MM.1S (cell line): Measurements from ENCODE around the gene PRKCA.

Experiments used
- DNase-seq: peaks from one replicate; pipeline ENCODE4 v3.0.0-alpha.2; 2015
- H2AFZ ChIP-seq: fragments of 300-600 bp; sonication (generic); 2 replicates; pipeline ENCODE4 v1.6.0; 2016; ENCODE audit warnings: antibody characterized with exemption, low read length
- H3F3A ChIP-seq: fragments of 300-600 bp; sonication (generic); 2 replicates; pipeline ENCODE4 v1.6.1; 2016; ENCODE audit warnings: mild to moderate bottlenecking, antibody characterized with exemption, low read length, moderate library complexity, mixed read lengths; ENCODE audit not compliant: insufficient read depth
- H3K27ac ChIP-seq: fragments of 300-600 bp; sonication (generic); 2 replicates; pipeline ENCODE4 v1.5.1; 2016; ENCODE audit warnings: mild to moderate bottlenecking, low read length
- H3K27me3 ChIP-seq: fragments of 300-600 bp; sonication (generic); replicated peaks from 2 replicates; pipeline ENCODE4 v1.6.0; 2016; ENCODE audit warnings: low read length; ENCODE audit not compliant: insufficient read depth
- H3K36me3 ChIP-seq: fragments of 300-600 bp; sonication (generic); replicated peaks from 2 replicates; pipeline ENCODE4 v1.6.1; 2016; ENCODE audit warnings: mild to moderate bottlenecking, low read length, mixed read lengths; ENCODE audit not compliant: insufficient read depth
- H3K4me1 ChIP-seq: fragments of 300-600 bp; sonication (generic); 2 replicates; pipeline ENCODE4 v1.6.1; 2016; ENCODE audit warnings: low read length, mixed read lengths
- H3K4me2 ChIP-seq: fragments of 300-600 bp; sonication (generic); 2 replicates; pipeline ENCODE4 v1.6.0; 2016; ENCODE audit warnings: low read depth, low read length
- H3K4me3 ChIP-seq: fragments of 300-600 bp; sonication (generic); 2 replicates; pipeline ENCODE4 v1.5.1; 2016; ENCODE audit warnings: low read length, mixed read lengths
- H3K79me2 ChIP-seq: fragments of 300-600 bp; sonication (generic); 2 replicates; pipeline ENCODE4 v1.6.1; 2016; ENCODE audit warnings: mixed run types, low read length, mixed read lengths
- H3K9ac ChIP-seq: fragments of 300-600 bp; sonication (generic); 2 replicates; pipeline ENCODE4 v1.6.1; 2016; ENCODE audit warnings: low read length, mixed read lengths
- H3K9me2 ChIP-seq: fragments of 300-600 bp; sonication (generic); replicated peaks from 2 replicates; pipeline ENCODE4 v1.6.1; 2016; ENCODE audit warnings: mild to moderate bottlenecking, low read length, mixed read lengths; ENCODE audit not compliant: insufficient read depth
- H3K9me3 ChIP-seq: fragments of 300-600 bp; sonication (generic); replicated peaks from 2 replicates; pipeline ENCODE4 v1.6.1; 2016; ENCODE audit warnings: mild to moderate bottlenecking, low read length, mixed read lengths; ENCODE audit not compliant: insufficient read depth
- H4K20me1 ChIP-seq: fragments of 300-600 bp; sonication (generic); 2 replicates; pipeline ENCODE4 v1.6.1; 2016; ENCODE audit warnings: mild to moderate bottlenecking, low read length, moderate library complexity, mixed read lengths; ENCODE audit not compliant: insufficient read depth
- EZH2 ChIP-seq: fragments of 300-600 bp; sonication (generic); optimal IDR thresholded peaks from 2 replicates; pipeline ENCODE3; 2017; ENCODE audit warnings: low read depth, mild to moderate bottlenecking, antibody characterized with exemption, low read length, mixed read lengths
- EZH2phosphoT487 ChIP-seq: fragments of 300-600 bp; sonication (generic); IDR thresholded peaks from 2 replicates; pipeline ENCODE4 v1.6.1; 2018; ENCODE audit warnings: antibody characterized with exemption, low read length
- TF ChIP-seq, protein P1 (sequence below): fragments of 300-600 bp; sonication (generic); IDR thresholded peaks from 2 replicates; pipeline ENCODE4 v1.5.1; 2016; ENCODE audit warnings: antibody characterized with exemption, low read length, mixed read lengths

Gene PRKCA

DNA sequence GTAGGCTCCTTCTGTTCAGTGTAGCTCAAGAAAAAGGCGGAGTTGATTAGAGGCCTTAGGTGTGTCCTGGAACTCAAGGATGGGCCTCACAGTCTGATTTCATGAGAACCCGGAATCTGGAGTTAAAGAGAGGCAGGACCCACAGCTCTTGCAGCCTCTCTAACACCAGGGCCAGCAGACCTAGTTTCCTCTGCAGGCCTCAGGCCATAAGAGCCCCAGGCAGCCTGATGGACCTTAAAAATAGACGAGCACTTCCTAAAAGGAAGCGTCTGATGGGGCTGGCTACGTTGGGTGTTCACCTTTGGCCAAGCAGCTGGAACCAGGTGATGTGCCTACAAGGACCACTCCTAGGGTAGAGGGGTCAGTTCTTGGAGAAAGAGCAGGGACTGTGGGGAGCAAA is 540.1 kb downstream of the PRKCA start:
- Histone ChIP-seq H4K20me1 (no peaks in the 10 kb centered on the region), H3K4me3 (no peak overlapping the region), H3K9ac (no peak overlapping the region), H3K9me2 (no peaks in the 10 kb centered on the region), H3K79me2 (no peaks in the 10 kb centered on the region), H3K27ac (no peak overlapping the region), H3K36me3 (no peaks in the 10 kb centered on the region), H3K4me2 (no peak overlapping the region), H3F3A (no peaks in the 10 kb centered on the region), H2AFZ (no peak overlapping the region), H3K27me3 (no peaks in the 10 kb centered on the region), H3K9me3 (no peaks in the 10 kb centered on the region), H3K4me1 (no peaks in the 10 kb centered on the region)
- DNase-seq = no peak
- TF ChIP-seq EZH2 = no peak
- no peak for TF ChIP-seq EZH2phosphoT487
- TF ChIP-seq, protein P1, sequence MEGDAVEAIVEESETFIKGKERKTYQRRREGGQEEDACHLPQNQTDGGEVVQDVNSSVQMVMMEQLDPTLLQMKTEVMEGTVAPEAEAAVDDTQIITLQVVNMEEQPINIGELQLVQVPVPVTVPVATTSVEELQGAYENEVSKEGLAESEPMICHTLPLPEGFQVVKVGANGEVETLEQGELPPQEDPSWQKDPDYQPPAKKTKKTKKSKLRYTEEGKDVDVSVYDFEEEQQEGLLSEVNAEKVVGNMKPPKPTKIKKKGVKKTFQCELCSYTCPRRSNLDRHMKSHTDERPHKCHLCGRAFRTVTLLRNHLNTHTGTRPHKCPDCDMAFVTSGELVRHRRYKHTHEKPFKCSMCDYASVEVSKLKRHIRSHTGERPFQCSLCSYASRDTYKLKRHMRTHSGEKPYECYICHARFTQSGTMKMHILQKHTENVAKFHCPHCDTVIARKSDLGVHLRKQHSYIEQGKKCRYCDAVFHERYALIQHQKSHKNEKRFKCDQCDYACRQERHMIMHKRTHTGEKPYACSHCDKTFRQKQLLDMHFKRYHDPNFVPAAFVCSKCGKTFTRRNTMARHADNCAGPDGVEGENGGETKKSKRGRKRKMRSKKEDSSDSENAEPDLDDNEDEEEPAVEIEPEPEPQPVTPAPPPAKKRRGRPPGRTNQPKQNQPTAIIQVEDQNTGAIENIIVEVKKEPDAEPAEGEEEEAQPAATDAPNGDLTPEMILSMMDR = no peak

DNA sequence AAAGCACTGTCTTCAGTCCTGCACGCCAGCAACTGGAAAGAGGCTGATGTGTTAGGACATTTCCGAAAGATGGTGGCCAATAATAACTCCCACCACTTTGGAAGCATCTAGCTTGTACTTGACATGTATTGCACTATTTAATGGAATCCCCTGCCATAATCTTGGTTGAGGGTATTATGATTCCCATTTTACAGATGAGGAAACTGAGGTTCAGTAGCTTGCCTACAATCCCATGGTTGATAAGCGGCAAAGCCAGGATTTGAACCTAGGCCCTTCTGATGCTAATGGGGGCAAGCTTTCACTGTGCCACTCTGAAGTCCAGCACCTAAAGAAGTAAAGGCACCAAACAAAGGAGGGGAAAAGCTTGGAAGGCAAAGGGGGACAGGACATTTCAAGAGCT is 540.5 kb downstream of the PRKCA start:
- no peak overlapping the region for H3K4me2 ChIP-seq
- H4K20me1 ChIP-seq = no peaks in the 10 kb centered on the region
- DNase-seq = no peak
- H3K9me2 ChIP-seq = no peaks in the 10 kb centered on the region
- no peak overlapping the region for H3K9ac ChIP-seq
- H3K9me3 ChIP-seq = no peaks in the 10 kb centered on the region
- H3K4me3 ChIP-seq = no peak overlapping the region
- no peaks in the 10 kb centered on the region for H3K4me1 ChIP-seq
- no peak overlapping the region for H3K27ac ChIP-seq
- no peaks in the 10 kb centered on the region for H3K27me3 ChIP-seq
- no peak overlapping the region for H2AFZ ChIP-seq
- TF ChIP-seq EZH2 (no peak), EZH2phosphoT487 (no peak)
- TF ChIP-seq, protein P1 = no peak
- no peaks in the 10 kb centered on the region for H3K79me2 ChIP-seq
- H3K36me3 ChIP-seq = no peaks in the 10 kb centered on the region
- no peaks in the 10 kb centered on the region for H3F3A ChIP-seq

DNA sequence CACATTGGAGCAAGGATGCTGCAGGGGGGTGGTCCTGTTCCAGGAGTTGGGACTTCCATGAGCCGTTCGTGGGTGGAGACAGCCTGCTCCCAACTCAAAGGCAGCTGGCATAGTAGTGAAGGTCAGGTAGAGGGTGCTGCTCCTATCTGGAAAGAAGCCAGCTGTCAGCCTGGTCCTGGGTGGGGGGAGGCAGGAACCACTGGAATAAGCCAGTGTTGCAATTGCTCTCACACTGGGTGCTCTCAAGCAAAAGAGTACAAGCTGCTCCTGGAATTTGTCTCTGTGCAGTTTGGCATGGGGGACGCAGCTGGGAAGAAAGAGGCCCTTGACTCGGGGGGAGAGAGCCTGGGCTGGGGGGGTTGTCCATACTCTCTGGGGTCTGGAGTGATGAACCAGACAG is 541.2 kb downstream of the PRKCA start:
- Histone ChIP-seq H3K9me3 (no peaks in the 10 kb centered on the region), H3K9ac (no peak overlapping the region), H3K4me2 (no peak overlapping the region), H3K27me3 (no peaks in the 10 kb centered on the region), H3K9me2 (no peaks in the 10 kb centered on the region), H3K36me3 (no peaks in the 10 kb centered on the region), H4K20me1 (no peaks in the 10 kb centered on the region), H3K79me2 (no peaks in the 10 kb centered on the region), H3F3A (no peaks in the 10 kb centered on the region), H3K4me1 (no peaks in the 10 kb centered on the region), H3K4me3 (no peak overlapping the region), H3K27ac (no peak overlapping the region), H2AFZ (no peak overlapping the region)
- no peak for TF ChIP-seq EZH2phosphoT487
- TF ChIP-seq, protein P1 = no peak
- no peak for TF ChIP-seq EZH2
- no peak for DNase-seq

DNA sequence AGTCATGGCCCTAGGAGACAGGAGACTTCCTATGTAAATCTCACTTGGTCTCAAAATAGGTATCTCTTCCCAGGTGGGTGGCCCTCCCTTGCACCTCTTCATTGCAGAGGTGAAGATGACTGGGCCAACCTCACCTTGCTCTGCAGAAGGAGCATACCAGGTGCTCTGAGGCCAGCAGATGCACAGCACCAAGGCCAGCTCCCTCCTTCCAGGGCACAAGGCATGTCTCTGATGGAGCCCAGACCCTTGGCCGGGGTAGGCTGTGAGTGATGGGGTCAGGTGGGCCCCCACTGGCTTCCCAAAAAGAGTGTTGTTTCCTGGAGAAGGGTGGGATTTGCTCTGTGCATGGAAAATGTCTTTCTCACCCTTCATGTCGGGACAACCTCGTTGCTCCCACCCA is 545.3 kb downstream of the PRKCA start:
- Histone ChIP-seq H3K9me3 (no peaks in the 10 kb centered on the region), H3K4me1 (peaks cover 3% of the 10 kb centered on the region; the same call in 1 of the 2 replicates), H3K9me2 (no peaks in the 10 kb centered on the region), H3F3A (no peaks in the 10 kb centered on the region), H4K20me1 (no peaks in the 10 kb centered on the region), H3K36me3 (no peaks in the 10 kb centered on the region), H3K4me3 (no peak overlapping the region), H3K9ac (no peak overlapping the region), H3K27ac (no peak overlapping the region), H2AFZ (no peak overlapping the region), H3K79me2 (no peaks in the 10 kb centered on the region), H3K27me3 (no peaks in the 10 kb centered on the region), H3K4me2 (no peak overlapping the region)
- no peak for DNase-seq
- TF ChIP-seq EZH2 = no peak
- TF ChIP-seq, protein P1 = no peak
- TF ChIP-seq EZH2phosphoT487 = no peak
